Central memory CD4-positive, alpha-beta T cell (primary cell): ENCODE results near the gene ERICH2.

Experiments
- DNase-seq: peaks from one replicate; pipeline ENCODE4 v3.0.0; 2022

The ERICH2 gene

GRCh38 chr2:170764880-170765261 is 5.3 kb upstream of the ERICH2 start:
- no peak for DNase-seq

GRCh38 chr2:170766693-170767092 is 3.5 kb upstream of the ERICH2 start:
- DNase-seq, result no peak

- peak; percentile 61 for DNase-seq
Measured at GRCh38 chr2:170770606-170771420, 635 bp downstream of the ERICH2 start.

GRCh38 chr2:170771421-170771937 is 1.3 kb downstream of the ERICH2 start:
- no peak for DNase-seq

- no peak for DNase-seq
Measured at GRCh38 chr2:170772295-170772694, 2.1 kb downstream of the ERICH2 start.

- no peak for DNase-seq
Measured at GRCh38 chr2:170774074-170774473, 3.9 kb downstream of the ERICH2 start.

- no peak for DNase-seq
Measured at GRCh38 chr2:170778900-170779299, 8.7 kb downstream of the ERICH2 start.

GRCh38 chr2:170779304-170779703 is 9.1 kb downstream of the ERICH2 start:
- no peak for DNase-seq

- DNase-seq, result no peak
Measured at GRCh38 chr2:170782673-170783072, 12.5 kb downstream of the ERICH2 start.

- DNase-seq, result no peak
Measured at GRCh38 chr2:170783549-170783948, 13.4 kb downstream of the ERICH2 start.

GRCh38 chr2:170798996-170799395 is 28.8 kb downstream of the ERICH2 start:
- no peak for DNase-seq

- no peak for DNase-seq
Measured at GRCh38 chr2:170806548-170806947, 36.4 kb downstream of the ERICH2 start.

GRCh38 chr2:170812710-170813600 is 42.8 kb downstream of the ERICH2 start:
- DNase-seq, result peak; percentile 44

GRCh38 chr2:170813611-170814532 is 43.7 kb downstream of the ERICH2 start:
- DNase-seq, result no peak

- no peak for DNase-seq
Measured at GRCh38 chr2:170814533-170815230, 44.5 kb downstream of the ERICH2 start.

- DNase-seq, result no peak
Measured at GRCh38 chr2:170815311-170815710, 45.1 kb downstream of the ERICH2 start.

GRCh38 chr2:170815746-170816503 is 45.7 kb downstream of the ERICH2 start:
- DNase-seq, result peak; percentile 47

- no peak for DNase-seq
Measured at GRCh38 chr2:170816504-170817092, 46.4 kb downstream of the ERICH2 start, which contains the start of gene GAD1. TSS of gene GAD1 (plus strand) at chr2:170816887. CDS start at chr2:170818592, 1,705 bp downstream.

- no peak for DNase-seq
Measured at GRCh38 chr2:170817093-170818035, 47.2 kb downstream of the ERICH2 start.
